ENCODE results near the gene RASGRF2.

RASGRF2 gene

GRCh38 chr5:80920333-80920732 lies 39.8 kb upstream of the RASGRF2 start:
- no peak for DNase-seq (ENCODE audit: low read depth)
- H3K4me3 ChIP-seq (ENCODE audit: control insufficient read depth, low read depth, low read length), result no peak overlapping the region
- no peak for TF ChIP-seq CTCF (IDR thresholded peaks at IDR 0.05; ENCODE audit: control insufficient read depth, insufficient read depth, low read depth, low read length, missing control alignments)

GRCh38 chr5:80921026-80921425 lies 39.1 kb upstream of the RASGRF2 start:
- no peak overlapping the region for H3K4me3 ChIP-seq (ENCODE audit: control insufficient read depth, low read depth, low read length)
- no peak for DNase-seq (ENCODE audit: low read depth)
- TF ChIP-seq CTCF (IDR thresholded peaks at IDR 0.05; ENCODE audit: control insufficient read depth, insufficient read depth, low read depth, low read length, missing control alignments), result no peak

GRCh38 chr5:80925931-80926330 lies 34.2 kb upstream of the RASGRF2 start:
- no peak overlapping the region for H3K4me3 ChIP-seq (ENCODE audit: control insufficient read depth, low read depth, low read length)
- no peak for TF ChIP-seq CTCF (IDR thresholded peaks at IDR 0.05; ENCODE audit: control insufficient read depth, insufficient read depth, low read depth, low read length, missing control alignments)
- DNase-seq (ENCODE audit: low read depth), result no peak

GRCh38 chr5:80926536-80926935 lies 33.6 kb upstream of the RASGRF2 start:
- no peak for TF ChIP-seq CTCF (IDR thresholded peaks at IDR 0.05; ENCODE audit: control insufficient read depth, insufficient read depth, low read depth, low read length, missing control alignments)
- no peak for DNase-seq (ENCODE audit: low read depth)
- no peak overlapping the region for H3K4me3 ChIP-seq (ENCODE audit: control insufficient read depth, low read depth, low read length)

- no peak overlapping the region for H3K4me3 ChIP-seq (ENCODE audit: control insufficient read depth, low read depth, low read length)
- DNase-seq (ENCODE audit: low read depth), result no peak
- TF ChIP-seq CTCF (IDR thresholded peaks at IDR 0.05; ENCODE audit: control insufficient read depth, insufficient read depth, low read depth, low read length, missing control alignments), result no peak
These were observed 33.0 kb upstream of the RASGRF2 start for GRCh38 chr5:80926979-80927656.

GRCh38 chr5:80928073-80928472 lies 32.1 kb upstream of the RASGRF2 start:
- no peak for DNase-seq (ENCODE audit: low read depth)
- H3K4me3 ChIP-seq (ENCODE audit: control insufficient read depth, low read depth, low read length), result no peak overlapping the region
- no peak for TF ChIP-seq CTCF (IDR thresholded peaks at IDR 0.05; ENCODE audit: control insufficient read depth, insufficient read depth, low read depth, low read length, missing control alignments)
